PC-3 (cell line): ENCODE data around the gene ASB13.

Source experiments
- EZH2 ChIP-seq: fragments of 300-600 bp; sonication (generic); IDR thresholded peaks from one replicate; pipeline ENCODE4 v1.6.1; 2017; ENCODE audit warnings: antibody characterized with exemption, mild to moderate bottlenecking, low read length; ENCODE audit not compliant: unreplicated experiment
- EZH2phosphoT487 ChIP-seq: fragments of 300-600 bp; sonication (generic); IDR thresholded peaks from 2 replicates; pipeline ENCODE4 v1.6.1; 2018; ENCODE audit warnings: mild to moderate bottlenecking, antibody characterized with exemption, low read length, borderline replicate concordance
- TF ChIP-seq, protein P1 (sequence below): fragments of 300-600 bp; sonication (generic); conservative IDR thresholded peaks from 2 replicates; pipeline ENCODE4 v1.5.1; 2017; ENCODE audit warnings: antibody characterized with exemption, low read depth, mild to moderate bottlenecking, low read length

DNA sequence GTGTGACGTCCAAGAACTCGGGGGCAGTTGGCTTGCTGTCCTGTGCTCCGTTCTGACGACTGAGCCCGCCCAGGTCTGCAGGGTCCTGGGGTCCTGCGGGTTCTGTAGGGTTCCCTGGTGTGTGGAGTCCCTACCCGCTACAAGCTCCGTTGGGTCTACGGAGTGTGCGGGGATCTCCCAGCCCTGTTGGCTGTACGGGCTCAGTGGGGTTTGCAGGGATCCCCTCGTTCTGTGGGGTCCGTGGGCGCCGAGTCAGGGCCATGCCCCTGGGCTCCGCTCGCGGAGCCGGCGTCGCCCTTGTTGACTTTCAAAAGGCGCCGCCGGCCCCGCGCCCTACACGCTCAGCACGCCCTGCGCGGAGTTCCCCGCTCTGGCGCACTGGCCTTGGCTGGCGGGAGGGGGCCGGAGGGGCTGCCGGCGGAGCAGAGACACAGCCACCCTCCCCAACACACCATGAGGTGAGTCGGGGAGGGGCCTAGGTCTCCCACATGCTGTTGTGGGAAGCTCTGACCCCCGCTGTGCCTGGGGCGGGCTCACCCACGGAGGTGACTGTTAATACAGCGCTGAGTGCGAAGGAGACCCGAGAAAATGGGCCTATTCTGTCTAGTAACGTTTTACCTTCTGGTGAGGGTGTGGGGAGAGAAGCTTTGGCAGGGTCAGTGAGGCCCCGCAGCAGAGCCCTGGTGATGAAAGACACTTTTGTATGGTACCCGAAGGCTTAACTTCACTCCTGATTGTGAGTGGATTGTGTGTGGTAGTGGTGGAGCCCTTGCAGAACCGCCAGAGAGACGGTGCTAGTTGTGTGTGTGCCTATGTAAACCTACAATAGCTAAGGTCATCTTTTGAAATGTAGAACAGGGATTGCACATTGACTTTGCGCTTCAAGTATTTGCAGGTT lies 26.3 kb upstream of the ASB13 start:
- TF ChIP-seq, protein P1, sequence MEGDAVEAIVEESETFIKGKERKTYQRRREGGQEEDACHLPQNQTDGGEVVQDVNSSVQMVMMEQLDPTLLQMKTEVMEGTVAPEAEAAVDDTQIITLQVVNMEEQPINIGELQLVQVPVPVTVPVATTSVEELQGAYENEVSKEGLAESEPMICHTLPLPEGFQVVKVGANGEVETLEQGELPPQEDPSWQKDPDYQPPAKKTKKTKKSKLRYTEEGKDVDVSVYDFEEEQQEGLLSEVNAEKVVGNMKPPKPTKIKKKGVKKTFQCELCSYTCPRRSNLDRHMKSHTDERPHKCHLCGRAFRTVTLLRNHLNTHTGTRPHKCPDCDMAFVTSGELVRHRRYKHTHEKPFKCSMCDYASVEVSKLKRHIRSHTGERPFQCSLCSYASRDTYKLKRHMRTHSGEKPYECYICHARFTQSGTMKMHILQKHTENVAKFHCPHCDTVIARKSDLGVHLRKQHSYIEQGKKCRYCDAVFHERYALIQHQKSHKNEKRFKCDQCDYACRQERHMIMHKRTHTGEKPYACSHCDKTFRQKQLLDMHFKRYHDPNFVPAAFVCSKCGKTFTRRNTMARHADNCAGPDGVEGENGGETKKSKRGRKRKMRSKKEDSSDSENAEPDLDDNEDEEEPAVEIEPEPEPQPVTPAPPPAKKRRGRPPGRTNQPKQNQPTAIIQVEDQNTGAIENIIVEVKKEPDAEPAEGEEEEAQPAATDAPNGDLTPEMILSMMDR, result no peak
- TF ChIP-seq EZH2 (no peak), EZH2phosphoT487 (no peak)
